Body of pancreas (tissue), 4 donors: ENCODE results near the gene C12orf57.

ENCODE experiments used
- POLR2A ChIP-seq, 3 donors: fragments of 450-650 bp; IDR thresholded peaks; one replicate each; pipeline ENCODE4 v1.6.1; 2016; ENCODE audit warnings: antibody characterized with exemption in 3 of 3, mild to moderate bottlenecking in 2 of 3
- TF ChIP-seq, protein P1 (sequence below), 7 experiments: fragments of 450-650 bp in 4 of 7; fragments of 200-600 bp in 3 of 7; sonication (generic) in 3 of 7; IDR thresholded peaks; one replicate each; pipeline ENCODE4 v1.5.1; 2016 to 2019; ENCODE audit warnings: antibody characterized with exemption in 7 of 7

DNA sequence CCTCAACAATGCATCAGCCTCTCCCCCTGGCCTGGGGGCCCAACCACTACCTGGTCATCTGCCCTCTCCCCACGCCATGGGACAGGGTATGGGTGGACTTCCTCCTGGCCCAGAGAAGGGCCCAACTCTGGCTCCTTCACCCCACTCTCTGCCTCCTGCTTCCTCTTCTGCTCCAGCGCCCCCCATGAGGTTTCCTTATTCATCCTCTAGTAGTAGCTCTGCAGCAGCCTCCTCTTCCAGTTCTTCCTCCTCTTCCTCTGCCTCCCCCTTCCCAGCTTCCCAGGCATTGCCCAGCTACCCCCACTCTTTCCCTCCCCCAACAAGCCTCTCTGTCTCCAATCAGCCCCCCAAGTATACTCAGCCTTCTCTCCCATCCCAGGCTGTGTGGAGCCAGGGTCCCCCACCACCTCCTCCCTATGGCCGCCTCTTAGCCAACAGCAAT lies 7.6 kb upstream of the C12orf57 start:
- TF ChIP-seq, protein P1, sequence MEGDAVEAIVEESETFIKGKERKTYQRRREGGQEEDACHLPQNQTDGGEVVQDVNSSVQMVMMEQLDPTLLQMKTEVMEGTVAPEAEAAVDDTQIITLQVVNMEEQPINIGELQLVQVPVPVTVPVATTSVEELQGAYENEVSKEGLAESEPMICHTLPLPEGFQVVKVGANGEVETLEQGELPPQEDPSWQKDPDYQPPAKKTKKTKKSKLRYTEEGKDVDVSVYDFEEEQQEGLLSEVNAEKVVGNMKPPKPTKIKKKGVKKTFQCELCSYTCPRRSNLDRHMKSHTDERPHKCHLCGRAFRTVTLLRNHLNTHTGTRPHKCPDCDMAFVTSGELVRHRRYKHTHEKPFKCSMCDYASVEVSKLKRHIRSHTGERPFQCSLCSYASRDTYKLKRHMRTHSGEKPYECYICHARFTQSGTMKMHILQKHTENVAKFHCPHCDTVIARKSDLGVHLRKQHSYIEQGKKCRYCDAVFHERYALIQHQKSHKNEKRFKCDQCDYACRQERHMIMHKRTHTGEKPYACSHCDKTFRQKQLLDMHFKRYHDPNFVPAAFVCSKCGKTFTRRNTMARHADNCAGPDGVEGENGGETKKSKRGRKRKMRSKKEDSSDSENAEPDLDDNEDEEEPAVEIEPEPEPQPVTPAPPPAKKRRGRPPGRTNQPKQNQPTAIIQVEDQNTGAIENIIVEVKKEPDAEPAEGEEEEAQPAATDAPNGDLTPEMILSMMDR (IDR thresholded peaks at IDR 0.05), result no peak
- no peak for TF ChIP-seq POLR2A (IDR thresholded peaks at IDR 0.05)
